DLD1 (cell line): ENCODE data around the gene AKR1C2.
"Not testable (repeated sequence)": the region's sequence is repeated elsewhere in the genome, so short reads cannot be mapped to it uniquely, and the experiment has no call there.

Source experiments
- in situ Hi-C: cut with HindIII; loops from 2 replicates; pipeline ENCODE4 v1.10.0; 2017; ENCODE audit warnings: low sequenced_read_pairs

AKR1C2 gene

GRCh38 chr10:5003127-5004029, at the start of gene AKR1C2:
AKR1C2 (minus strand) TSS chr10:5003857; CDS start chr10:5003835, 22 bp downstream.
- in situ Hi-C loops, result not testable (repeated sequence)

GRCh38 chr10:5052951-5053500, 49.4 kb upstream of the AKR1C2 start:
- in situ Hi-C loops, result not testable (repeated sequence)

GRCh38 chr10:5047912-5048628, 44.4 kb upstream of the AKR1C2 start:
- in situ Hi-C loops, result no loop called here

- in situ Hi-C loops, result not testable (repeated sequence)
Measured at GRCh38 chr10:5047055-5047454, 43.4 kb upstream of the AKR1C2 start.

- in situ Hi-C loops, result no loop called here
Measured at GRCh38 chr10:5046410-5046809, 42.8 kb upstream of the AKR1C2 start.

- in situ Hi-C loops, result no loop called here
Measured at GRCh38 chr10:5045095-5045494, 41.4 kb upstream of the AKR1C2 start.

- in situ Hi-C loops, result no loop called here
Measured at GRCh38 chr10:5043716-5044115, 40.1 kb upstream of the AKR1C2 start.

GRCh38 chr10:5042922-5043321, 39.3 kb upstream of the AKR1C2 start:
- in situ Hi-C loops, result no loop called here

- in situ Hi-C loops, result no loop called here
Measured at GRCh38 chr10:5041471-5042023, 37.9 kb upstream of the AKR1C2 start.

GRCh38 chr10:5040781-5041470, 37.3 kb upstream of the AKR1C2 start:
- in situ Hi-C loops, result no loop called here

- in situ Hi-C loops, result no loop called here
Measured at GRCh38 chr10:5040010-5040673, 36.5 kb upstream of the AKR1C2 start.

GRCh38 chr10:5038733-5039132, 35.1 kb upstream of the AKR1C2 start:
- in situ Hi-C loops, result no loop called here

- in situ Hi-C loops, result no loop called here
Measured at GRCh38 chr10:5038101-5038500, 34.4 kb upstream of the AKR1C2 start.

GRCh38 chr10:5036511-5036910, 32.9 kb upstream of the AKR1C2 start:
- in situ Hi-C loops, result no loop called here

- in situ Hi-C loops, result no loop called here
Measured at GRCh38 chr10:5035356-5035755, 31.7 kb upstream of the AKR1C2 start.

- in situ Hi-C loops, result no loop called here
Measured at GRCh38 chr10:5034588-5034987, 30.9 kb upstream of the AKR1C2 start.

- in situ Hi-C loops, result no loop called here
Measured at GRCh38 chr10:5033061-5033778, 29.6 kb upstream of the AKR1C2 start.

- in situ Hi-C loops, result not testable (repeated sequence)
Measured at GRCh38 chr10:5032444-5032843, 28.8 kb upstream of the AKR1C2 start.

GRCh38 chr10:5031588-5031987, 27.9 kb upstream of the AKR1C2 start:
- in situ Hi-C loops, result not testable (repeated sequence)

GRCh38 chr10:5030989-5031388, 27.3 kb upstream of the AKR1C2 start:
- in situ Hi-C loops, result no loop called here
